GM23338 (cell line): Measurements from ENCODE around the gene RAB17.

Experiments
- CREB1 ChIP-seq: fragments of 250-450 bp; sonication (Bioruptor Pico); IDR thresholded peaks from 2 replicates; pipeline ENCODE4 v1.5.0; 2020; ENCODE audit warnings: low read depth, mild to moderate bottlenecking, moderate library complexity
- EZH2 ChIP-seq: fragments of 200-600 bp; sonication (generic); IDR thresholded peaks from one replicate; pipeline ENCODE4 v1.8.0; 2017; ENCODE audit warnings: antibody characterized with exemption, mild to moderate bottlenecking, low read depth; ENCODE audit not compliant: unreplicated experiment
- EZH2phosphoT487 ChIP-seq: fragments of 200-600 bp; sonication (generic); IDR thresholded peaks from one replicate; pipeline ENCODE4 v1.8.1; 2018; ENCODE audit warnings: antibody characterized with exemption; ENCODE audit not compliant: unreplicated experiment
- POLR2AphosphoS5 ChIP-seq: IDR thresholded peaks from 2 replicates; pipeline ENCODE4 v1.6.1; 2016; ENCODE audit warnings: antibody characterized with exemption, low read depth
- STAT1 ChIP-seq: IDR thresholded peaks from one replicate; pipeline ENCODE4 v1.6.1; 2016; ENCODE audit warnings: antibody characterized with exemption; ENCODE audit not compliant: unreplicated experiment
- ZNF331 ChIP-seq: fragments of 250-450 bp; sonication (Bioruptor Pico); IDR thresholded peaks from 2 replicates; pipeline ENCODE4 v1.5.0; 2020; ENCODE audit warnings: low read depth, mild to moderate bottlenecking, moderate library complexity
- TF ChIP-seq, protein P1 (sequence below), 2 experiments: fragments of 200-600 bp in 1 of 2; sonication (generic) in 1 of 2; conservative IDR thresholded peaks; 2 replicates each; pipeline versions ENCODE4 v1.5.1 to v1.6.1; 2016 to 2017; ENCODE audit warnings: antibody characterized with exemption in 2 of 2, low read depth in 2 of 2, mild to moderate bottlenecking in 2 of 2, moderate library complexity in 1 of 2
- TF ChIP-seq, protein P2 (sequence below): IDR thresholded peaks from one replicate; pipeline ENCODE4 v1.6.1; 2018; ENCODE audit warnings: antibody characterized with exemption; ENCODE audit not compliant: unreplicated experiment

DNA sequence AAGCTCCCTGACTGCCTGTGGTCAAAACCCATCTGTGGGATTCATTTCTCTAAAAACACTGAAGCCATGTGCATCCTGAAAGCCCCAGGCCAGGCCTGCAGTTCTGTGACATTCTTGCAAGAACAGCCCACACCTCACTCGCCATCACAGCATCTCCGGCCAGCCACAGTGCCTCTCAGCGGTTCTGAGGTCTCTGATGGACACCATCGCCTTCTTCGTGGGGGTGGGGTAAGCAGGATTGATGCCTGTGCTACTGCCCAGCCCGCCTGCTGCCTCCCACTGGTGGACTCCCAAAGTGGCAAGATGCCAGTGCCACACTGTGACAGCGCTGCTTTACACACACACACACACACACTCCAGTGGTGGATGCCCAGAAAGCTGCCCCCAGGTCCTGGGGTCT, 29.3 kb downstream of the RAB17 start:
- TF ChIP-seq, protein P1, sequence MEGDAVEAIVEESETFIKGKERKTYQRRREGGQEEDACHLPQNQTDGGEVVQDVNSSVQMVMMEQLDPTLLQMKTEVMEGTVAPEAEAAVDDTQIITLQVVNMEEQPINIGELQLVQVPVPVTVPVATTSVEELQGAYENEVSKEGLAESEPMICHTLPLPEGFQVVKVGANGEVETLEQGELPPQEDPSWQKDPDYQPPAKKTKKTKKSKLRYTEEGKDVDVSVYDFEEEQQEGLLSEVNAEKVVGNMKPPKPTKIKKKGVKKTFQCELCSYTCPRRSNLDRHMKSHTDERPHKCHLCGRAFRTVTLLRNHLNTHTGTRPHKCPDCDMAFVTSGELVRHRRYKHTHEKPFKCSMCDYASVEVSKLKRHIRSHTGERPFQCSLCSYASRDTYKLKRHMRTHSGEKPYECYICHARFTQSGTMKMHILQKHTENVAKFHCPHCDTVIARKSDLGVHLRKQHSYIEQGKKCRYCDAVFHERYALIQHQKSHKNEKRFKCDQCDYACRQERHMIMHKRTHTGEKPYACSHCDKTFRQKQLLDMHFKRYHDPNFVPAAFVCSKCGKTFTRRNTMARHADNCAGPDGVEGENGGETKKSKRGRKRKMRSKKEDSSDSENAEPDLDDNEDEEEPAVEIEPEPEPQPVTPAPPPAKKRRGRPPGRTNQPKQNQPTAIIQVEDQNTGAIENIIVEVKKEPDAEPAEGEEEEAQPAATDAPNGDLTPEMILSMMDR (conservative IDR thresholded peaks at IDR 0.05; ENCODE audit: low read depth in 2 of 2), result no peak
- no peak for TF ChIP-seq CREB1 (CRISPR knock-in tag)
- no peak for TF ChIP-seq POLR2AphosphoS5
- TF ChIP-seq STAT1, result no peak
- no peak for TF ChIP-seq EZH2phosphoT487
- TF ChIP-seq ZNF331, result no peak
- no peak for TF ChIP-seq EZH2
- TF ChIP-seq, protein P2, sequence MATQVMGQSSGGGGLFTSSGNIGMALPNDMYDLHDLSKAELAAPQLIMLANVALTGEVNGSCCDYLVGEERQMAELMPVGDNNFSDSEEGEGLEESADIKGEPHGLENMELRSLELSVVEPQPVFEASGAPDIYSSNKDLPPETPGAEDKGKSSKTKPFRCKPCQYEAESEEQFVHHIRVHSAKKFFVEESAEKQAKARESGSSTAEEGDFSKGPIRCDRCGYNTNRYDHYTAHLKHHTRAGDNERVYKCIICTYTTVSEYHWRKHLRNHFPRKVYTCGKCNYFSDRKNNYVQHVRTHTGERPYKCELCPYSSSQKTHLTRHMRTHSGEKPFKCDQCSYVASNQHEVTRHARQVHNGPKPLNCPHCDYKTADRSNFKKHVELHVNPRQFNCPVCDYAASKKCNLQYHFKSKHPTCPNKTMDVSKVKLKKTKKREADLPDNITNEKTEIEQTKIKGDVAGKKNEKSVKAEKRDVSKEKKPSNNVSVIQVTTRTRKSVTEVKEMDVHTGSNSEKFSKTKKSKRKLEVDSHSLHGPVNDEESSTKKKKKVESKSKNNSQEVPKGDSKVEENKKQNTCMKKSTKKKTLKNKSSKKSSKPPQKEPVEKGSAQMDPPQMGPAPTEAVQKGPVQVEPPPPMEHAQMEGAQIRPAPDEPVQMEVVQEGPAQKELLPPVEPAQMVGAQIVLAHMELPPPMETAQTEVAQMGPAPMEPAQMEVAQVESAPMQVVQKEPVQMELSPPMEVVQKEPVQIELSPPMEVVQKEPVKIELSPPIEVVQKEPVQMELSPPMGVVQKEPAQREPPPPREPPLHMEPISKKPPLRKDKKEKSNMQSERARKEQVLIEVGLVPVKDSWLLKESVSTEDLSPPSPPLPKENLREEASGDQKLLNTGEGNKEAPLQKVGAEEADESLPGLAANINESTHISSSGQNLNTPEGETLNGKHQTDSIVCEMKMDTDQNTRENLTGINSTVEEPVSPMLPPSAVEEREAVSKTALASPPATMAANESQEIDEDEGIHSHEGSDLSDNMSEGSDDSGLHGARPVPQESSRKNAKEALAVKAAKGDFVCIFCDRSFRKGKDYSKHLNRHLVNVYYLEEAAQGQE, result no peak
